GM13977 (cell line): ENCODE results near the gene SLC6A17.

ENCODE experiments used
- DNase-seq: peaks from one replicate; pipeline ENCODE4 v3.0.0; 2012; ENCODE audit warnings: low spot score
- CTCF ChIP-seq: IDR thresholded peaks from 2 replicates; pipeline ENCODE4 v1.5.1; 2012; ENCODE audit warnings: mild to moderate bottlenecking, control low read depth; ENCODE audit not compliant: insufficient read depth; ENCODE audit errors: extremely low read depth, missing control alignments
- in situ Hi-C: fragments of 300-500 bp; cut with MboI; formaldehyde crosslinking; loops from one replicate; pipeline ENCODE4 v1.12.0; 2022; ENCODE audit warnings: low sequenced_read_pairs, low pct_unique_long_range_greater_than_20kb, mixed read lengths, inconsistent platforms; ENCODE audit not compliant: unreplicated experiment

SLC6A17 gene

GRCh38 chr1:110198746-110199145, 48.5 kb downstream of the SLC6A17 start:
- in situ Hi-C loops, result no loop called here
- TF ChIP-seq CTCF, result no peak
- no peak for DNase-seq

- in situ Hi-C loops, result loop anchor here (5.0 to 10.0 kb wide), 2 partner anchors 107 to 265 kb away; no protein-coding TSS in a partner anchor
- TF ChIP-seq CTCF, result no peak
- no peak for DNase-seq
Observed at GRCh38 chr1:110200190-110200589, 49.9 kb downstream of the SLC6A17 start.

- TF ChIP-seq CTCF, result no peak
- in situ Hi-C loops, result loop anchor here (5.0 to 10.0 kb wide), 2 partner anchors 107 to 264 kb away; no protein-coding TSS in a partner anchor
- DNase-seq, result no peak
Observed at GRCh38 chr1:110200666-110201065, 50.4 kb downstream of the SLC6A17 start.

- no peak for DNase-seq
Observed at GRCh38 chr1:110201157-110201825, 51.0 kb downstream of the SLC6A17 start.

GRCh38 chr1:110203021-110203661, 52.8 kb downstream of the SLC6A17 start:
- in situ Hi-C loops, result loop anchor here (5.0 to 10.0 kb wide), 2 partner anchors 104 to 262 kb away; no protein-coding TSS in a partner anchor
- DNase-seq, result peak; percentile 79
- peak; percentile 72 for TF ChIP-seq CTCF

More at GRCh38 chr1:110201157-110201825, 51.0 kb downstream of the SLC6A17 start:
- in situ Hi-C loops, result loop anchor here (5.0 to 10.0 kb wide), 2 partner anchors 106 to 264 kb away; no protein-coding TSS in a partner anchor
- TF ChIP-seq CTCF, result no peak

- in situ Hi-C loops, result loop anchor here (10.0 kb wide), 1 partner anchor 260 kb away; no protein-coding TSS in a partner anchor
- TF ChIP-seq CTCF, result no peak
- DNase-seq, result no peak
Observed at GRCh38 chr1:110205156-110205555, 54.9 kb downstream of the SLC6A17 start.
